ENCODE measurements around the gene PLS3.

Gene PLS3

GRCh38 chrX:115595049-115595448, 34.1 kb downstream of the PLS3 start:
- no peak overlapping the region for H3K9ac ChIP-seq
- H3K27me3 ChIP-seq (ENCODE audit: control insufficient read depth, insufficient read depth, low read length), result no peaks in the 10 kb centered on the region
- TF ChIP-seq, protein P1, sequence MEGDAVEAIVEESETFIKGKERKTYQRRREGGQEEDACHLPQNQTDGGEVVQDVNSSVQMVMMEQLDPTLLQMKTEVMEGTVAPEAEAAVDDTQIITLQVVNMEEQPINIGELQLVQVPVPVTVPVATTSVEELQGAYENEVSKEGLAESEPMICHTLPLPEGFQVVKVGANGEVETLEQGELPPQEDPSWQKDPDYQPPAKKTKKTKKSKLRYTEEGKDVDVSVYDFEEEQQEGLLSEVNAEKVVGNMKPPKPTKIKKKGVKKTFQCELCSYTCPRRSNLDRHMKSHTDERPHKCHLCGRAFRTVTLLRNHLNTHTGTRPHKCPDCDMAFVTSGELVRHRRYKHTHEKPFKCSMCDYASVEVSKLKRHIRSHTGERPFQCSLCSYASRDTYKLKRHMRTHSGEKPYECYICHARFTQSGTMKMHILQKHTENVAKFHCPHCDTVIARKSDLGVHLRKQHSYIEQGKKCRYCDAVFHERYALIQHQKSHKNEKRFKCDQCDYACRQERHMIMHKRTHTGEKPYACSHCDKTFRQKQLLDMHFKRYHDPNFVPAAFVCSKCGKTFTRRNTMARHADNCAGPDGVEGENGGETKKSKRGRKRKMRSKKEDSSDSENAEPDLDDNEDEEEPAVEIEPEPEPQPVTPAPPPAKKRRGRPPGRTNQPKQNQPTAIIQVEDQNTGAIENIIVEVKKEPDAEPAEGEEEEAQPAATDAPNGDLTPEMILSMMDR (IDR thresholded peaks at IDR 0.05), result no peak
- no peak overlapping the region for H2AFZ ChIP-seq
- H3K36me3 ChIP-seq (ENCODE audit: control insufficient read depth, insufficient read depth, low read length), result no peaks in the 10 kb centered on the region
- H3K9me3 ChIP-seq (ENCODE audit: control insufficient read depth, low read length), result no peaks in the 10 kb centered on the region
- H3K4me3 ChIP-seq (ENCODE audit: low read depth, low read length), result no peak overlapping the region
- H3K4me1 ChIP-seq, result no peaks in the 10 kb centered on the region
- no peak overlapping the region for H3K27ac ChIP-seq
- H3K79me2 ChIP-seq, result no peaks in the 10 kb centered on the region
- H3K4me2 ChIP-seq (ENCODE audit: low read length), result no peak overlapping the region

DNA sequence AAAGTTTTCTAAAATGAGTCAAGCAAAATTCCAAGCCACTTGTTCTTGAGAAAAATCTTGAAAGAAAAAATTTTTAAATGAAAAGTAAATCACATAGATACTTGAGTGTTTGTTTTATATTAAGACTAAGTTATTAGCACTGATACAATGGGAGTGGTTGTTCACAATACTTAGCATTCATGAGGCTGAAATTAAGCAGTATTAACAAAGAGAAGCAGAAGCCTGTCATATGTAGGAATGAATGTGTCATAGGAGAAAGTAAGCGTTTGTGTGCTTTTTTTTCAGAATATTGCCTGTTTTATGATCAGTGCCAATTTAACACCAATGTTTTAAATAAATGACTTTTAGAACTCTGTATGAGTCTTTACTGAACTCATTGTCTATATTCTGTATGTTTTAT, 37.6 kb downstream of the PLS3 start:
- Histone ChIP-seq H3K4me1 (no peaks in the 10 kb centered on the region), H3K27ac (no peak overlapping the region)

GRCh38 chrX:115602308-115602707, 41.3 kb downstream of the PLS3 start:
- Histone ChIP-seq H2AFZ (no peak overlapping the region), H3K4me3 (ENCODE audit: low read depth, low read length) (no peak overlapping the region), H3K9ac (no peak overlapping the region), H3K36me3 (ENCODE audit: control insufficient read depth, insufficient read depth, low read length) (no peaks in the 10 kb centered on the region), H3K27me3 (ENCODE audit: control insufficient read depth, insufficient read depth, low read length) (no peaks in the 10 kb centered on the region), H3K9me3 (ENCODE audit: control insufficient read depth, low read length) (no peaks in the 10 kb centered on the region), H3K27ac (no peak overlapping the region), H3K4me2 (ENCODE audit: low read length) (no peak overlapping the region), H3K79me2 (no peaks in the 10 kb centered on the region), H3K4me1 (no peaks in the 10 kb centered on the region)
- TF ChIP-seq, protein P1 (IDR thresholded peaks at IDR 0.05), result no peak

More for the DNA sequence above, 37.6 kb downstream of the PLS3 start:
- Histone ChIP-seq H3K79me2 (no peaks in the 10 kb centered on the region), H3K36me3 (ENCODE audit: control insufficient read depth, insufficient read depth, low read length) (no peaks in the 10 kb centered on the region), H3K9me3 (ENCODE audit: control insufficient read depth, low read length) (no peaks in the 10 kb centered on the region), H2AFZ (no peak overlapping the region), H3K9ac (no peak overlapping the region), H3K4me3 (ENCODE audit: low read depth, low read length) (no peak overlapping the region), H3K4me2 (ENCODE audit: low read length) (no peak overlapping the region), H3K27me3 (ENCODE audit: control insufficient read depth, insufficient read depth, low read length) (no peaks in the 10 kb centered on the region)
- TF ChIP-seq, protein P1 (IDR thresholded peaks at IDR 0.05), result no peak

DNA sequence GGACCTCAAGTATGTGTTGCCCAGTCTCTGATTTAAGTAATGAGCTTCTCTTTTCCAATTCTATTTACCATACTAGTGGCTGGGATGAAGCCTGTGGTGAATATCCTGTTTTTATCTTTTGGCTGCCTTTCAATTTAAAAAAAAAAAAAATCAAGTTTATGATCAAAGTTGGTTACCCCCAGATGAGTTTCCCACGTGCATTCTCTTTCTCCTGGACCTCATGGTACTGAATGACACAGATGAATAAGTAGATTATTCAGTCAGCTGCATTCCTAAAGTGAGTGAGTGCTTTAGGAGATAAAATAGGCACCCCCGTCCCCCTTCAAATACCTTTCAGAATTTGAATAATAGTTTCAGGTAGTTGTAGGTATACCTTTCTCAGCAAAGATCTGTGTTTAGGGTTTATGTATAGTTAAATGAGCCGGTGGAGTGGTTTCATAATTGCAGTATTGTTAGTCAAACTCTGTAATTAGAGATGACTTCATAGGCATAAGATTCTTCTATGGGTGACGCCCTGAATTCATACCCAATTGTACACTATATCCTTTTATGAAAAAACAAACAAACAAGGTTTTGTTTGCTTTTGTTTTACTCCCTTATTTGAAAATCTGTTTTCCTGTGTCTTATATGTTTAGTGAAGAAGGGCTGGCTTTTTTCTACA, 41.9 kb downstream of the PLS3 start:
- H3K4me2 ChIP-seq (ENCODE audit: low read length), result no peak overlapping the region
- H3K4me1 ChIP-seq, result no peaks in the 10 kb centered on the region
- no peaks in the 10 kb centered on the region for H3K27me3 ChIP-seq (ENCODE audit: control insufficient read depth, insufficient read depth, low read length)
- H3K9me3 ChIP-seq (ENCODE audit: control insufficient read depth, low read length), result no peaks in the 10 kb centered on the region
- no peak overlapping the region for H3K27ac ChIP-seq
- no peak overlapping the region for H3K9ac ChIP-seq
- no peak overlapping the region for H2AFZ ChIP-seq
- no peak overlapping the region for H3K4me3 ChIP-seq (ENCODE audit: low read depth, low read length)
- H3K79me2 ChIP-seq, result no peaks in the 10 kb centered on the region
- no peaks in the 10 kb centered on the region for H3K36me3 ChIP-seq (ENCODE audit: control insufficient read depth, insufficient read depth, low read length)
- TF ChIP-seq, protein P1 (IDR thresholded peaks at IDR 0.05), result no peak

GRCh38 chrX:115603534-115604074, 42.6 kb downstream of the PLS3 start:
- Histone ChIP-seq H3K36me3 (ENCODE audit: control insufficient read depth, insufficient read depth, low read length) (no peaks in the 10 kb centered on the region), H3K4me2 (ENCODE audit: low read length) (no peak overlapping the region), H3K27me3 (ENCODE audit: control insufficient read depth, insufficient read depth, low read length) (no peaks in the 10 kb centered on the region), H3K4me1 (no peaks in the 10 kb centered on the region), H3K27ac (no peak overlapping the region), H2AFZ (no peak overlapping the region), H3K79me2 (no peaks in the 10 kb centered on the region), H3K4me3 (ENCODE audit: low read depth, low read length) (no peak overlapping the region), H3K9me3 (ENCODE audit: control insufficient read depth, low read length) (no peaks in the 10 kb centered on the region), H3K9ac (no peak overlapping the region)
- TF ChIP-seq, protein P1 (IDR thresholded peaks at IDR 0.05), result no peak

Measured in parathyroid adenoma (tissue), 2 donors.